Heart right ventricle (tissue), 16 donors: ENCODE results near the gene GRM7. TPM values are rescaled to one million over a fixed set of nuclear protein-coding genes. Genes with fewer than 3 reads are reported as not detected.

ENCODE experiments used
- ATAC-seq, 8 donors: fragments of 200-7000 bp; cut with Tn5 transposase; one replicate each; pipeline ENCODE4 v1.9.1; 2020; ENCODE audit warnings: mild to moderate bottlenecking in 8 of 8, moderate library complexity in 8 of 8, moderate number of reproducible peaks in 1 of 8
- DNase-seq, 2 donors: peaks; one replicate each; pipeline ENCODE4 v3.0.0-alpha.2; 2020
- H3K27ac ChIP-seq, 10 donors: fragments of 200-600 bp; sonication (generic) in 2 of 10; one replicate each; pipeline versions ENCODE4 v1.5.0 to v1.8.0; 2020 to 2022; ENCODE audit warnings: mild to moderate bottlenecking in 3 of 10
- H3K27me3 ChIP-seq, 7 donors: fragments of 200-600 bp; one replicate each; pipeline ENCODE4 v1.8.0; 2021 to 2022; ENCODE audit warnings: mild to moderate bottlenecking in 2 of 7
- H3K36me3 ChIP-seq, 9 donors: fragments of 200-600 bp; sonication (generic) in 1 of 9; one replicate each; pipeline versions ENCODE4 v1.5.0 to v1.8.0; 2020 to 2022; ENCODE audit warnings: mild to moderate bottlenecking in 2 of 9
- H3K4me1 ChIP-seq, 9 donors: fragments of 200-600 bp; sonication (generic) in 1 of 9; one replicate each; pipeline versions ENCODE4 v1.5.0 to v1.8.0; 2020 to 2022; ENCODE audit warnings: mild to moderate bottlenecking in 4 of 9
- H3K4me3 ChIP-seq, 10 donors: fragments of 200-600 bp; sonication (generic) in 2 of 10; one replicate each; pipeline versions ENCODE4 v1.5.0 to v1.8.0; 2020 to 2022; ENCODE audit warnings: mild to moderate bottlenecking in 7 of 10, moderate library complexity in 2 of 10
- H3K9me3 ChIP-seq, 11 donors: fragments of 200-600 bp in 10 of 11; sonication (generic) in 2 of 11; one replicate each; pipeline versions ENCODE4 v1.5.0 to v1.8.0; 2013 to 2022; ENCODE audit warnings: mild to moderate bottlenecking in 2 of 11, control low read depth in 1 of 11, moderate library complexity in 1 of 11
- WGBS, 2 donors: extraction: QIAGEN DNeasy Blood & Tissue Kit; methylation state at CpG; one replicate each; pipeline ENCODE4 v1.1.7; 2013; ENCODE audit warnings: inconsistent platforms in 1 of 2; 5-methylcytosine and 5-hydroxymethylcytosine counted together
- intact Hi-C, 10 donors: fragments of 100-400 bp; cut with DNase I; formaldehyde crosslinking; loops; one replicate each; pipeline versions ENCODE4 v1.11.1 to v1.14.2; 2022
- polyA plus RNA-seq, 2 donors: library from polyadenylated mRNA; stranded (reverse); fragments of 200-250 nt; gene quantifications; one replicate each; pipeline ENCODE4 v1.2.3, GENCODE V29; 2013
- total RNA-seq, 10 donors: library from RNA; stranded (reverse); fragmentation: NEBNext Ultra II Directional in 3 of 10; extraction: Animal tissue kit (Norgen Biotek cat#: 25700) in 3 of 10; gene quantifications; one replicate each; pipeline versions ENCODE4 v1.2.1 to v1.2.4, GENCODE V29; 2021 to 2023
- TF ChIP-seq, protein P1 (sequence below), 9 donors: fragments of 200-600 bp; sonication (generic) in 2 of 9; IDR thresholded peaks; one replicate each; pipeline versions ENCODE4 v1.5.0 to v1.8.0; 2021 to 2022; ENCODE audit warnings: antibody characterized with exemption in 9 of 9, mild to moderate bottlenecking in 5 of 9, moderate library complexity in 1 of 9
- donor health status: Arrhythmogenic right ventricular cardiomyopathy.
- donor health status: ischemic (EF 13 %, LVEDD 7.1; RV severe dilation, severe dysfunction).
- donor health status: healthy with polysubstance abuse.
- donor health status: DM: no; HTN: yes; CAD: no.
- donor health status: DM: no; HTN: no; CAD: no.
- donor health status: ischemic (EF 25% LVEDD 6.9; RV normal size, moderate dysfunction).
- donor health status: ischemic (EF 25% LVEDD 5.7; RV mildly dilated, moderate dysfunction).
- donor health status: healthy.
- donor health status: DM: yes; HTN: yes; CAD: no.
- donor health status: Ischemic cardiomyopathy.
- donor health status: ischemic (EF 35%, LVEDD 5.7; RV mildly dilated, moderate dysfunction).
- donor health status: nonischemic (EF 11% LVEDD 7.7; RV severe dilation, severe dysfunction).
- donor health status: DM: yes; HTN: yes; CAD: no.
- donor health status: PGD.
- donor health status: ischemic (EF 29% LVEDD 5.4; RV normal size, mild dysfunction).
- donor health status: nonischemic (EF 23%, LVEDD 6.1; RV moderate dilation, normal function).

The GRM7 gene
- total and polyA plus RNA-seq, 12 donors = not detected

DNA sequence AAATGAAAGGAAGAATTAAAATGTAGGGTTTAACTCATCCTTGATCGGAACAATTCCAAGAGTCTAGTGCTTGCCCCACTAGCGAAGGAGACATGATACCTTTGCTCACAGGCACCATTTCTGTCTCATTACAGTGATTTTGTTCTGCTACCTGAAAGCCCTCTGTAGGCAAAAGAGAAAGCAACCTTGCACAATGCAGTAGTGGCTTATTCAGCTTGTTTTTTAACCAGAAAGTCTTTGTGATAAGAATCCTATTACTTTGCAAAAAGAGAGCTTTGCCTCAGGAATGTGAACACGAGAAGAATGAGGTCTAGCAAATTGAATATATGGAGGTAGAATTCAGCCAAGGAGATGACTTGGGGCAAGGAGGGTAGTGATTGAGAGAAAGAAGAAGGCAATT lies 684.4 kb downstream of the GRM7 start:
- H3K36me3 ChIP-seq = no peaks in the 10 kb centered on the region
- H3K4me3 ChIP-seq = no peak overlapping the region
- H3K27ac ChIP-seq = no peak overlapping the region
- 92 to 95% methylated on average over 3 of the region's 3 CpGs for WGBS, 2 donors
- H3K27me3 ChIP-seq = no peaks in the 10 kb centered on the region
- TF ChIP-seq, protein P1, sequence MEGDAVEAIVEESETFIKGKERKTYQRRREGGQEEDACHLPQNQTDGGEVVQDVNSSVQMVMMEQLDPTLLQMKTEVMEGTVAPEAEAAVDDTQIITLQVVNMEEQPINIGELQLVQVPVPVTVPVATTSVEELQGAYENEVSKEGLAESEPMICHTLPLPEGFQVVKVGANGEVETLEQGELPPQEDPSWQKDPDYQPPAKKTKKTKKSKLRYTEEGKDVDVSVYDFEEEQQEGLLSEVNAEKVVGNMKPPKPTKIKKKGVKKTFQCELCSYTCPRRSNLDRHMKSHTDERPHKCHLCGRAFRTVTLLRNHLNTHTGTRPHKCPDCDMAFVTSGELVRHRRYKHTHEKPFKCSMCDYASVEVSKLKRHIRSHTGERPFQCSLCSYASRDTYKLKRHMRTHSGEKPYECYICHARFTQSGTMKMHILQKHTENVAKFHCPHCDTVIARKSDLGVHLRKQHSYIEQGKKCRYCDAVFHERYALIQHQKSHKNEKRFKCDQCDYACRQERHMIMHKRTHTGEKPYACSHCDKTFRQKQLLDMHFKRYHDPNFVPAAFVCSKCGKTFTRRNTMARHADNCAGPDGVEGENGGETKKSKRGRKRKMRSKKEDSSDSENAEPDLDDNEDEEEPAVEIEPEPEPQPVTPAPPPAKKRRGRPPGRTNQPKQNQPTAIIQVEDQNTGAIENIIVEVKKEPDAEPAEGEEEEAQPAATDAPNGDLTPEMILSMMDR (IDR thresholded peaks at IDR 0.05) = no peak
- peaks cover 0 to 7% (median 0%) of the 10 kb centered on the region in 9 donors for H3K4me1 ChIP-seq
- no peaks in the 10 kb centered on the region for H3K9me3 ChIP-seq
- DNase-seq = no peak
- intact Hi-C loops = loop anchor here in 4 of 10 donors (5.0 to 10.0 kb wide), 3 partner anchors 253 to 261 kb away; no protein-coding TSS in a partner anchor
- ATAC-seq = no peak

GRCh38 chr3:7546253-7546652 lies 685.3 kb downstream of the GRM7 start:
- 43 to 59% methylated on average over 4 of the region's 4 CpGs for whole genome bisulfite sequencing, 2 donors
- Histone ChIP-seq H3K4me1 (peaks cover 0 to 7% (median 0%) of the 10 kb centered on the region in 9 donors), H3K27me3 (no peaks in the 10 kb centered on the region), H3K36me3 (no peaks in the 10 kb centered on the region), H3K9me3 (peaks cover 0 to 7% (median 0%) of the 10 kb centered on the region in 11 donors), H3K27ac (no peak overlapping the region), H3K4me3 (no peak overlapping the region)
- ATAC-seq (peak in 3 of 8 donors; percentile 33 to 42 (median 39)), DNase-seq (peak in 1 of 2 donors; percentile 6)
- intact Hi-C loops = loop anchor here in 5 of 10 donors (2.0 to 10.0 kb wide), 4 partner anchors 254 to 261 kb away; no protein-coding TSS in a partner anchor
- TF ChIP-seq, protein P1 (IDR thresholded peaks at IDR 0.05) = peak in 8 of 9 donors; percentile 14 to 59 (median 42)

DNA sequence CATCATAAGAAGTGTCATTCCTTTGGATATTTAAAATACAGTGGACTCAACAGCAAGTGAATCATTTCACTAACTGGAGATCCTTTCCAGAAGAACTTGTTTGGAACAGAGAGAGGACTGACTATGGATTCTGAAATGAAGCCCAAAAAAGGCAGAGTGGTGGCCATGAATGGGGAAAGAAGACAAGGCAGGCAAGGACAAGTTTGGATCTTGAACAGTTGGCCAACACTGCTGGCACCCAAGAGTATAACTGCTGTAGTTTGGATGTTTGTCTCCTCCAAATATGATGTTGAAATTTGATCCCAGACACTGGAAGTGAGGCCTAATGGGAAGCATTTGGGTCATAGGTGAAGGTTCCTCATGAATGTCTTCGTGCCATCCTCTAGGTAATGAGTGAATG lies 686.9 kb downstream of the GRM7 start:
- DNase-seq = no peak
- ATAC-seq = no peak
- H3K4me3 ChIP-seq = no peak overlapping the region
- H3K27me3 ChIP-seq = no peaks in the 10 kb centered on the region
- WGBS, 2 donors = 84 to 89% methylated on average over 1 of the region's 1 CpG
- TF ChIP-seq, protein P1 (IDR thresholded peaks at IDR 0.05) = no peak
- no peaks in the 10 kb centered on the region for H3K36me3 ChIP-seq
- peaks cover 0 to 7% (median 0%) of the 10 kb centered on the region in 9 donors for H3K4me1 ChIP-seq
- H3K9me3 ChIP-seq = peaks cover 0 to 23% (median 6%) of the 10 kb centered on the region in 11 donors
- no peak overlapping the region for H3K27ac ChIP-seq
- intact Hi-C loops = loop anchor here in 5 of 10 donors (2.0 to 10.0 kb wide), 4 partner anchors 256 to 263 kb away; no protein-coding TSS in a partner anchor

GRCh38 chr3:7562892-7563291 lies 702.0 kb downstream of the GRM7 start:
- ATAC-seq = no peak
- Histone ChIP-seq H3K4me1 (no peaks in the 10 kb centered on the region), H3K36me3 (no peaks in the 10 kb centered on the region), H3K27me3 (no peaks in the 10 kb centered on the region), H3K9me3 (no peaks in the 10 kb centered on the region), H3K27ac (no peak overlapping the region), H3K4me3 (no peak overlapping the region)
- DNase-seq = no peak
- WGBS, 2 donors = 57 to 95% methylated on average over 1 of the region's 1 CpG
- TF ChIP-seq, protein P1 (IDR thresholded peaks at IDR 0.05) = no peak
- intact Hi-C loops = no loop called here
